A172 (cell line): ENCODE results near the gene CACNA1I. TPM values are rescaled to one million over a fixed set of nuclear protein-coding genes. Genes with fewer than 3 reads are reported as not detected.

Experiments
- DNase-seq: peaks from one replicate; pipeline ENCODE4 v3.0.0-alpha.2; 2015; ENCODE audit warnings: low spot score
- total RNA-seq: library from RNA; depleted of rRNA; stranded (reverse); fragments of >200 nt; shearing (Covaris generic); gene quantifications from 2 replicates; pipeline ENCODE4 v1.2.3, GENCODE V29; 2014

Gene CACNA1I
- total RNA-seq, 1 experiment from 2014 or later, result 0.02 TPM

DNA sequence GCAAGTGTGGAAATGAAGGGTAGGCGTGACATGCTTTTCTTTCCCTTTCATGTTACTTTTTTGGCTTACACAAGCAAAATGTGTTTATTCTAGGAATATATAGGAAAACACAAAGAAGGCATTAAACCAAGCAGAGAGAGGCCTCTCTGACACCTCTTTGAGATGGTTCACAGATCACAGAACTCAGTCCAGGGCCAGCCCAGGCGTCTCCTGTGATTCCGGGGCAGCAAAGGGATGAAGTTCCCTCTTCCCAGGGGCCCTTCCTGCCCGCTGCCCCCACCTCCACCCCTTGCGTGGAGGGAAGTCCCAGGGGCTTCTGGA lies 78.0 kb downstream of the CACNA1I start:
- no peak for DNase-seq

DNA sequence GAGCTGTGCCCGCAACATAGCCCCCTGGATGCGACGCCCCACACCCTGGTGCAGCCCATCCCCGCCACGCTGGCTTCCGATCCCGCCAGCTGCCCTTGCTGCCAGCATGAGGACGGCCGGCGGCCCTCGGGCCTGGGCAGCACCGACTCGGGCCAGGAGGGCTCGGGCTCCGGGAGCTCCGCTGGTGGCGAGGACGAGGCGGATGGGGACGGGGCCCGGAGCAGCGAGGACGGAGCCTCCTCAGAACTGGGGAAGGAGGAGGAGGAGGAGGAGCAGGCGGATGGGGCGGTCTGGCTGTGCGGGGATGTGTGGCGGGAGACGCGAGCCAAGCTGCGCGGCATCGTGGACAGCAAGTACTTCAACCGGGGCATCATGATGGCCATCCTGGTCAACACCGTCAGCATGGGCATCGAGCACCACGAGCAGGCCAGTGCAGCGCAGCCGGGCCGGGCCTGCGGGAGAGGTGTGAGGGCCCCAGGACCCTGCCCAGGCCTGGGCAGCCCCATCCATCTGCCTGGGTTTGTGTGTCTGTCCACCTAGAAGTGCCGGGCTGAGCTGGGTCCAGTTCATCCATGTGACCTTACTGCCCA lies 79.0 kb downstream of the CACNA1I start:
- DNase-seq, result no peak

DNA sequence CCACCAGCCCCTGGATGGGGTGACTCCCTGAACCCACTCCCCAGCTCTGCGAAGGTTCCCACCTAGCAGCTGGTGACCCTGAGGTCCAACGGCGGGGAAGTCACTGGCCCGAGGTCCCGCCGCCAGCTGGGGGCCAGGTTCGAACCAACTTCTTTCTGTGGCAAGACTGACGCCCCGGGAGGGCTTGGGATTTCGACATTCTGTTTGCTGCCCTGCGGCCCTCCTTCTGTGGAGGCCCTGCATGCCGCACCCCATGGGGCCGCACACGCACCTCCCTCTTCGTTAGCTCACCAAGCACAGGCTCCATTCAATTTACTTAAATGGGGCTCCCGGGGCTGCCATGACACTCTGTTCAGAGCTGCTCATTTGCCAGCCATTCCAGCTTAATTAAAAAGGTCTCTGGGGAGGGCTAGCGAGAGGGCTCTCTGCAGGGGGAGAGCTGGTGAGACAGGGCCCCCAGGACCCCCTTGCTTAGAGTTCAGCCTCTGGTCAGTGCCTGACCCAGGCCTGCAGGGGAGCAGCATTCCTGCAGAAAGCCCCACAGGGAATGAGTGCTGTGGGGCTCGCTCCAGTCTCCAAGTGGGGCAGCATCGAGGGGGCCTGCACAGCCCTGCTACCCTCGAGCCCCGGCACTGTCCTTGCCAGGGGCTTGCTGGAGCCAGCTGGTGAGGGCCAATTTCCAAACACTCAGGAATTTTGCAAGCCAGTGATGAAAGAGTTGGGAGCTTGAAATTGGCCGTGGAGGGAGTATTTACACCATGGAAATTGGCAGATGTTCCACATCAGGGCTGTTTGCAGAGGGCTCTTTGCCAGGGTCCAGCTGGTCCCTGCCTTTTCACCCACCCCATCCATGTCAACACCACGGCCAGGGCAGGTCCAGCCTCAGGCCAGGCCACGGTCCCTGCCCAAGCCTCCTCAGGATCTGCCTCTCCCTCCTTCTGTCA lies 80.8 kb downstream of the CACNA1I start:
- DNase-seq, result no peak

DNA sequence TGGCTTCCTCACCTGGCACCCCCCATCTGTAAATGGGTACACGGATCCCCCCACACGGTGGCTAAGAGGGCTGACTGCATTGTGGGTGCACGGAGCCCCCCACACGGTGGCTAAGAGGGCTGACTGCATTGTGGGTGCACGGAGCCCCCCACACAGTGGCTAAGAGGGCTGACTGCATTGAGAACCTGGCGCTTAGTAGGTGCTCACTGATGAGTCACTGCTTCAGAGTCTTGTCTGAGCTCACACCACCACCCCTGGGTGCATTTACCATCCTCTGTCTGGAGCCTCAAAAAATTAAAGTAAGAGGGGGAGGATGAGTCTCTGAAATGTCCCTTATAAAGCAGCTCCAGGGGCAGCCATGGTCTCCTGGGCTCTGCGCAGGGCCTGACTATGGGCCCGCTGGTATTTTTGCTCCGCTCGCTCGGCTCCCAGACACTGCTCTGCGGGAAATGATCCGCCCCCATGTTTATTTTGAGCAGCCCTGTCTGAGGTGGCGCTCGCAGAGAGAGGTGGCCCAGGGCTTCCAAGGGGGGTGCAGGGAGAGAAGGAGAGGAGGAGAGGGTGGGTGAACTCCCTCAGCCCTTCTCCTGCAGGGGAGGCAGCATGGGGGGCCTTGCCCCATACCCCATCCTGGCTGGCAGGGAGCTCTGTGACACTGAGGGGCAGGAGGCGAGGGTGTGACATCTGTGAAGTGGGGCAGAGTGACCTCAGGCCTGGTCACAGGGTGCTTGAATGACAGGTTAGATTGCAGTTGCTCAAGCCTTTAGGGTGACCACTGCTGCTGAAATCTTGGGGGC lies 82.6 kb downstream of the CACNA1I start:
- DNase-seq, result no peak

DNA sequence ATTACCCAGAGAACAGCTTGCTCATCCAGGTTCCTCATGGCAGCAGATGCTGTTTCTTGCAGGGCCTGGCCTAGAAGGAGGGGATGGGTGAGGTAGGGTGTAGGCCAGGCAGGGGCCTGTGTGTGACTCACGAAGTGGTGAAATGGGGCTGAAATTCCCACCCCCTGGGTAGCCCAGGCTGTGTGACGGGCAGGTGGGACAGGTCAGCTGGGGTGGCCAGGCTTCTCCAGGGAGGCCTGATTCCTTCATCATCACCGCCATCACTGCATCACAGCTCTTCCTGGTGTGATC lies 83.2 kb downstream of the CACNA1I start:
- DNase-seq, result no peak

DNA sequence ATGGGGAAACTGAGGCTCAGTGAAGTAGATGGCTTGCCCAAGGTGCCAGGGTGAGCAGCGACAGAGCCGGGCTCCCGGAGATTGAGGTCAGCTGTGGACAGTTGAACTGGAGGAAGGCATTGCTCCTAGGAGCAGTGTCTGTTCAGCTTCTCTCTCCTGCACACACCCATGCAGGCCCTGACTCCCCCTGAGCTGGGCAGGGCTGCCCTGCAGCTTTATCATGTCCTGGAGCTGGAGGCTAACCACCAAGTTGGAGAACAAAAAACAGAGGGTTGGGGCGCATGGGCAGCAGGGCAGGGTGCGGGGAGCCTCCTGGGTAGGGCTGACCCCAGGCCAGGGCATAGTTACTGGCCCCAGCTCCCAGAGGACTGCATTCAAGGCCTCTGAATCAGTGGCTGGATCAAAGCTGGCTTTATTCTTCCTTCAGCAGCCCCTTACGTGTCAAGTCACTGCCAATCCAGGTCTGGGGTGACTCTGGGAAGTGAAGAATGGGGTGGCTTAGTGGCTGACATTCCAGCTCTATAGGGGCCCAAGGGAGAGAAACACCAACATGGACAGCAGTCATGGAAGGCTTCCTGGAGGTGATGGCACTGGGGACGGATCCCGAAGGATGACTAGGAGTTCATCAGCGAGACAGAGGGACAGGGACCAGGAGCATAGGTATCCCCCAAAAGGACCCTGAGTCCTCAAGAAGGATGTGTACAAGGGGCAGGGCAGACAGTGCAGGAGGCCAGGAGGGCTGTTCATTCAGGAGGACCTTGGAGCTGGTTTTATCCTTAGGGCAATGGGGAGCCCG lies 83.8 kb downstream of the CACNA1I start:
- DNase-seq, result no peak

DNA sequence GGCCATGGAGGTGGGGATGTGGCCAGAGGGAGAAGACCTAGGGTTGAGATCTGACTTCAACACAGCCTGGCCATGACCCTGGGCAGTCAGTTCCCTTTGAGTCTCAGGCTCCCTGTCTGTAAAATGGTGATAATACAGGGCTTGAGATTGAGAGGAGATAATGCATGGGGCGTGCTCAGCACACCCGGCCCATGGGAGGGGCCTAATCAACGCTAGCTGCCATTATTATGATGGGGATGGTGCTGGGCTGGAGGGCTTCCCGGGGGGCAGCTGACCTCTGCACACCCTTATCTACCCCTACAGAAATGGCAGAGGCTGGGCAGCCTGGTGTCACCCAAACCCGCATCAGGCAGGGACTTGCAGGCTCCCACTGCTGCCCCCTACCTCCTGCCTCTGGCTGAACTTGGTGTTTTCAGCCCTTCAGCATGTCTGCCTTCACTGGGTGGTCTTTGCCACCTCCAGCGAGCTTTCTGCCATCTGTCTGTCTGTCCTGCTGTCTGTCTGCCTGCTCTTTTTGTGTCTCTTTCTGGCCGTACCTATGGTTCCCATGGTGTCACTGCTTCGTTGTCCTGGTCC lies 84.5 kb downstream of the CACNA1I start:
- DNase-seq, result no peak

DNA sequence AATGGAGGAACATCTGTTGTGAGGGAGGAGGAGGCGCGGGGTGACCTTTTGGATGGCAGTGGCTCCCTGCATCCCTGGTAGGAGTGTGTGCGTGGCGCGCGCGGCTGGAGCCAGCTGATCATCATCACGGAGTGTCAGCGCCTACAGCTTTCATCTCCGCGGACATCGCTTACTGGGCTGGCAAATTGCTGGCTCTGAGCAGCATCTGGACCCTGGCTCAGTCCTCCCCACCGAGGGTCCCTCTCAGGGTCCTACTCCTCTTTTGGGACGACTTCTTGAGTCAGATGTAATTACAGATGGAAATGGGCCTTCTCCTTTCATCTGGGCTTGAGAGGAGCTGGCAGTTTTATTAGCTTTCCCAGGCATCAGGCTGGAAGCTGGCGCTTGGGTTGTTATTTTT lies 85.3 kb downstream of the CACNA1I start:
- DNase-seq, result no peak

DNA sequence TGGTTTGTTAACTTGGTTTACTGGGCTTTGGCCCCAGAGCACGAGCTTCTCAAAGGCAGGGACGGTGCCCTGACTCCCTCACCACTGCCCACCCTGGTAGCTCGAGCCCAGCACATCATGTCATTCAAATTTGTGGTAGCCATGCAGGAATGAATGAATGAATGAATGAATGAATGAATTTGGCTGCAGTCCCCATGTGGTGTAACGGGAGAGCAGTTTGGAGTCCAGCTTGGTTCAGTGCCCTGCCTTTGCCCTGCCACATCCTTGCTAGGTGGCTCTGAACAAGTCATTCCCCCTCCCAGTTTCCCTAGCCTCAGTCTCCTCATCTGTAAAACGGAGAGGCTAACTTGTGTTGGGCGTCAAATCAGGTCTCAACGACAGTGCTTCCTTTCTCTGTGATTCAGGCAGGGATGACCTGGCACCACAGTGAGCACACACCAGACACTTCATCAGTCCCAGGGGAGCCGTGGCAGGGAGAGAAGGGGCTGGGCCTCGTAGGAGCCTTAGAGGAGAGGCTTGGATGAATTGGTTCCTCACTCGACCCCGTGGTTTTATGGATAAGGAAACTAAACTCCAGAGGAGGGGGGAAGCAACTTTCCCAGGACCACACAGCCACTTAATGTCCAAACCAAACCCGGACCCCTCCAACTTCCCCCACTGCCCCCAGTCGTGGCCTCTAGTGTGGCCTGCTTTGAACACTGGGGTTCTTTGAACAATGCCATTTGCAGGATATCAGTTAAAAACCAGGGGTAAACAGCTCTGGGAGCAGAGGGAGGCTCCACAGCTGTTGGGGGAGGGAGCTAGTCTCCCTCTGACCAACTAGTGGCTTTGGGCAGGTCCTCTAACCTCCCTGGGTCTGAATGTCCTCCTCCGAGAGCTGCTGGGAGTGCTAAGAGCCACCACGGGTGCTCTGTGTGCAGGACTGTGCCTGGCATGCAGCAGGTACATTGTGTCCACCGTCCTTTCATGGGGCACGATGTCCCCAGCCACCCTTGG lies 86.2 kb downstream of the CACNA1I start:
- no peak for DNase-seq

DNA sequence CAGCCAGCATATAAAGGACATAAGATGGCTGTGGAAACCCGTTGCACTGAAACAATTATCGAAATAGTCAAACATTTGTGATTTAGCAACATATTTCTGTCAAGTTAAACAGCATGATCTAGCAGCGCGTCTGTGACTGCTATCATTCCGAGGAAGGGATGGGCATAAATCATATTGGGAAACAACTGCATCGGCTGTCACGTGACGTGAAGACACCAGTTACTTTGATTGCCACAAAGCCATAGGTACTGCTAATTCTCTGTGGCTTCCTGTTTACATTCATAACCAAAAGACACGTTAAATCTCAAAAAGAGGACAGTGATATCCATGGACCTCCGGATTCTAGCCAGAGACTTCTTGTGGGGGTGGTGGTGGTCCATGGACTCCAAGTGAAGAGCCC lies 87.8 kb downstream of the CACNA1I start:
- DNase-seq, result no peak

DNA sequence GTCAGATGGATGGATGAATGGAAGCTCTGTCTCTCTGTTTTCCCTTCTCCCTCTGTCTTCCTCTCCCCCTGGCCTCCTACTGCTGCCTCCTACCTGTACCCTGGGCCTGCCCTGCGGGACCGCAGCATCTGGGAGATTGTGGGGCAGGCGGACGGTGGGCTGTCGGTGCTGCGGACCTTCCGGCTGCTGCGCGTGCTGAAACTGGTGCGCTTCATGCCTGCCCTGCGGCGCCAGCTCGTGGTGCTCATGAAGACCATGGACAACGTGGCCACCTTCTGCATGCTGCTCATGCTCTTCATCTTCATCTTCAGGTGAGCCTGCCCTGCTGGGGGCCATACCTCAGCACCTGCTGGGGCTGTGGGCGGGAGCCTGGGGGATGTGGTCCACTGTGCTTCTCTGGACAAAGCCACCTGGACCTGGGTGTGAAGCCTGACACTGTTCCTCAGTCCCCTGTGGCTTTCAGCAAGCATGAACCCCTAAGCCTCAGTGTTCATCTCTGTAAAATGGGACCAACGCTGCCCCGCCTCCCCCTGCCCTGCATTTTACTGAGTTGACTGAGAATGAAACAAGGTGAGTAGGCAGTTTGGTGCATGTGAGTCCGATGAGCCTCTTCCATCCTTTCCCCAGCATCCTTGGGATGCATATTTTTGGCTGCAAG lies 88.4 kb downstream of the CACNA1I start:
- DNase-seq, result no peak

DNA sequence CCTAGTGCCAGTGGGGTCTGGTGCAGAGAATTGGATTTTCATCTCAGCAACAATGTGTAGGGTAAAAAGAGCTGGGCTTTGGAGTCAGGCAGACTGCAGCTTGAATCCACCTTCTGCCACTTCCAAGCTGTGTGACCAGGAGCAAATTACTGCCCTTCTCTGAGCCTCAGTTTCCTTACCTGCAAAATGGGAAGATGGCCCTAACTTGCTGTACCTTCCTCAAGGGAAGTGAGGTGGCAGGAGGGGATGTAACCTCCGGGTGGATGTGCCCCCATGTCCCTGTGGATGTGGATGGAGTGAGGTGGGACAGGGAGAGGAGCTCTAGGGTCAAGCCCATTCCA lies 90.9 kb downstream of the CACNA1I start:
- DNase-seq, result no peak

DNA sequence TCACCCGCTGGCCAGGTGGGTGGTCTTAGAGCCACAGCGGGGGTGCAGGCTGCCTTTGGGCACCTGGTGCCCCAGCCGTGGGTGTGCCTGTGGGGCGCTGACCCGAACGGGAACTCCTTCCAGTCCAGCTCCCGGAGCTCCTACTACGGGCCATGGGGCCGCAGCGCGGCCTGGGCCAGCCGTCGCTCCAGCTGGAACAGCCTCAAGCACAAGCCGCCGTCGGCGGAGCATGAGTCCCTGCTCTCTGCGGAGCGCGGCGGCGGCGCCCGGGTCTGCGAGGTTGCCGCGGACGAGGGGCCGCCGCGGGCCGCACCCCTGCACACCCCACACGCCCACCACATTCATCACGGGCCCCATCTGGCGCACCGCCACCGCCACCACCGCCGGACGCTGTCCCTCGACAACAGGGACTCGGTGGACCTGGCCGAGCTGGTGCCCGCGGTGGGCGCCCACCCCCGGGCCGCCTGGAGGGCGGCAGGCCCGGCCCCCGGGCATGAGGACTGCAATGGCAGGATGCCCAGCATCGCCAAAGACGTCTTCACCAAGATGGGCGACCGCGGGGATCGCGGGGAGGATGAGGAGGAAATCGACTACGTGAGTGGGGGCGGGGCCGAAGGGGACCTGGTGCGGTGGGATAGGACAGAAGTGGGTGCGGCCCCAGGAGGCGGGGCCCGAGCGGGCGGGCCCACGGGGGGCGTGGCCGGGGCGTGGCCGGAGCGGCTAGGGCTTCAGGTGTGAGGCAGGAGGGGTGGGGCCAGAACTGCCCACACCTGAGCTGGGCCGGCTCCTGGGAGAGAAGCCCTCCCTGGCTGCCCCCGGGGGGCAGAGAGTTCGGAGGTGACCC lies 91.5 kb downstream of the CACNA1I start:
- DNase-seq, result no peak

DNA sequence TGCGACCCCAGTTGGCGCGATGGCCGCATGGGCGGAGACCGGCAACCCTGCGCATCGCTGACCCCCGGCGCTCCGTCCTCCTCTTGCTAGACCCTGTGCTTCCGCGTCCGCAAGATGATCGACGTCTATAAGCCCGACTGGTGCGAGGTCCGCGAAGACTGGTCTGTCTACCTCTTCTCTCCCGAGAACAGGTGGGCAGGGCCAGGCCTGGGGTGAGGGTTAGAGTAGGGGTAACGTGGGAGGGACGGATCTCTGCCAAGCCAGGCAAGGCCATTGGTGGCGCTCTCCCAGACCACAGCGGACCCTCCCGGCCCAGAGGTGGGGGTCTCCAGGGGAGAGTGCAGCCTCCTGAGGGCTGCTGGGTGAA lies 92.1 kb downstream of the CACNA1I start:
- no peak for DNase-seq

DNA sequence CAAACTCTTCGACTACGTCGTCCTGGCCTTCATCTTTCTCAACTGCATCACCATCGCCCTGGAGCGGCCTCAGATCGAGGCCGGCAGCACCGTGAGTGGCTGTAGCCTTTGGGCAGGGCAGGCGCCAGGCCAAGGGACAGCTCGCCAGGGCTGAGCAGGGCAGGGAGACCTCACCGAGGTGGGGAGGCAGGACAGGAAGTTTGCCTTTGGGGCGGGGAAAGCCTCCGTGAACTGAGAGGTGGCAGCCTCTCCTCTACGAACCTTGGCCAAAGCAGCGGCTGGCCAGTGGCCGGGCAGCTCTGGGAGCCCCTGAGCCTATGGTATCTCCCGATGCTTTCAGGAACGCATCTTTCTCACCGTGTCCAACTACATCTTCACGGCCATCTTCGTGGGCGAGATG lies 93.2 kb downstream of the CACNA1I start:
- DNase-seq, result no peak

DNA sequence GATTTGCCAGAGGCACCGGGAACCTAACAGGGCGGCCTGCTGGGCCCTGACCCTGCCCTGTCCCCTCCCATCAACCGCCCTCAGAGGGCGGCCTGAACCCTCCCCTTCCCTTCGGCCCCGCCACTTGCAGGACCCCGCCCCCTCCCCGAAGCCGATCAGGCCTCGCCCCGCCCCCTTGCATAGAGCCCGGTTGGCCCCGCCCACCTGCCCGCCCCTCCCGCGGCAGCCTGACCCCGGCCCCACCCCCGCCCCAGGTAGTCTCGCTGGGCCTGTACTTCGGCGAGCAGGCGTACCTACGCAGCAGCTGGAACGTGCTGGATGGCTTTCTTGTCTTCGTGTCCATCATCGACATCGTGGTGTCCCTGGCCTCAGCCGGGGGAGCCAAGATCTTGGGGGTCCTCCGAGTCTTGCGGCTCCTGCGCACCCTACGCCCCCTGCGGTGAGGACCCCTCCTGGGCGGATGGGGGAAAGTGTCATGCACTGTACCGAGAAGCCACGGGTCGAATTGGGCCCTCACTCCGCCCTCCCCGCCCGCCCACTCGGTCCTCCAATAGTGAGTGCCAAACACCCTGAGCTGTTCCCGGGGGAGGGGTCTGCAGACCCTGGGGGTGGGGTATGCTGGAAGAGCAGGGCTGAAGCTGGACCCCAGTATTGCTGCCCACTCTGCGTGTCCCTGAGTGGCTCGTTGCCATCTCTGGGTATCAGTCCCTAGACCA lies 94.1 kb downstream of the CACNA1I start:
- no peak for DNase-seq

DNA sequence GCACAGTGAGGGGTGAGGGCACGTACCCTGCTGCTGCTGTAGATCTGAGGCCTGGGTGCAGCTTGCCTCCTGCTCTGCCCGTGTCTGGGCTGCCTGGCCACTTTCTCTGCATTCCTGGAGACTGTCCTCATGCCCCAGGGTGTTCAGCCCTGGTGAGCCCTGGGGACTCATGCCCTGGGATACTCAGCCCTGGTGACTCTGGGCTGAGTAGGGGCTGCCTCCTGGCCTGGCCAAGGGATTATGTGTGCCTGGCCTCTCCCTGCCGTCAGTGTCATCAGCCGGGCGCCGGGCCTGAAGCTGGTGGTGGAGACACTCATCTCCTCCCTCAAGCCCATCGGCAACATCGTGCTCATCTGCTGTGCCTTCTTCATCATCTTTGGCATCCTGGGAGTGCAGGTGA lies 94.7 kb downstream of the CACNA1I start:
- DNase-seq, result no peak

DNA sequence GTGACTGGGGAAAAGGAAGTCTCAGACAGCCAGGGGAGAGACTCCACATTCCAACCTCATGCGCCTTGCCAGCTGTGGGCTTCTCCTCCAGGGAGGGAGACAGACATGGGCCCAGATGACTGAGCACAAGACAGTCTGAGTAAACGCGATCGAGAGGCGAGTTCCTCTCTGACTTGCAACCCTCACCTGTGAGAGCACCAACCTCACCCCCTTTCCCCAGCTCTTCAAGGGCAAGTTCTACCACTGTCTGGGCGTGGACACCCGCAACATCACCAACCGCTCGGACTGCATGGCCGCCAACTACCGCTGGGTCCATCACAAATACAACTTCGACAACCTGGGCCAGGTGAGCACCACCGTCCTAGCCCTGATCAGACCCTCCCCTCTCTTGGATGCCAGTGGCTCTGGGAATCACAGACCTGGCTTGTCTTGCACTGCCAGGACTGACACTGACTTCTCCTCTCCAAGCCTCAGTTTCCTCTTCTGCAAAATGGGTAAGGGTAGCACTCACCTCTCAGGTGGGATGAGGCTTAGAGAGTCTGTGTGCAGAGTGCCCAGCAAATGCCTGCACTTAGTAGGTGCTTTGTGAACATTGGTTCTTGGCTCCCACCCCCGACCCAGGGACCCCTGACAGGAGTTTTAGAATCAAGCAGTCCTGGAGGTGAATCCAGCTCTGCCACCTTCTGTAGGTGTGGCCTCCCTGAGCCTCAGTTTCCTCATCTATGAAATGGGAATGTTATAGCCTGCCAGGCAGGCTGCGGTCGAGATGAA lies 95.3 kb downstream of the CACNA1I start:
- DNase-seq, result no peak
